A549 treated with dexamethasone at 1 μM for 4 hours (cell line): ENCODE results near the gene GABRB3. TPM values are rescaled to one million over a fixed set of nuclear protein-coding genes. Genes with fewer than 3 reads are reported as not detected.

ENCODE experiments used
- total RNA-seq: library from RNA; stranded (reverse); fragments of 200-300 nt; extraction: Qiagen RNA extraction; gene quantifications from 5 replicates; pipeline ENCODE4 v1.2.3, GENCODE V29; 2022

Gene GABRB3
- 61.6 to 98.3 TPM (median 85.1 TPM) in 5 replicates for total RNA-seq

DNA sequence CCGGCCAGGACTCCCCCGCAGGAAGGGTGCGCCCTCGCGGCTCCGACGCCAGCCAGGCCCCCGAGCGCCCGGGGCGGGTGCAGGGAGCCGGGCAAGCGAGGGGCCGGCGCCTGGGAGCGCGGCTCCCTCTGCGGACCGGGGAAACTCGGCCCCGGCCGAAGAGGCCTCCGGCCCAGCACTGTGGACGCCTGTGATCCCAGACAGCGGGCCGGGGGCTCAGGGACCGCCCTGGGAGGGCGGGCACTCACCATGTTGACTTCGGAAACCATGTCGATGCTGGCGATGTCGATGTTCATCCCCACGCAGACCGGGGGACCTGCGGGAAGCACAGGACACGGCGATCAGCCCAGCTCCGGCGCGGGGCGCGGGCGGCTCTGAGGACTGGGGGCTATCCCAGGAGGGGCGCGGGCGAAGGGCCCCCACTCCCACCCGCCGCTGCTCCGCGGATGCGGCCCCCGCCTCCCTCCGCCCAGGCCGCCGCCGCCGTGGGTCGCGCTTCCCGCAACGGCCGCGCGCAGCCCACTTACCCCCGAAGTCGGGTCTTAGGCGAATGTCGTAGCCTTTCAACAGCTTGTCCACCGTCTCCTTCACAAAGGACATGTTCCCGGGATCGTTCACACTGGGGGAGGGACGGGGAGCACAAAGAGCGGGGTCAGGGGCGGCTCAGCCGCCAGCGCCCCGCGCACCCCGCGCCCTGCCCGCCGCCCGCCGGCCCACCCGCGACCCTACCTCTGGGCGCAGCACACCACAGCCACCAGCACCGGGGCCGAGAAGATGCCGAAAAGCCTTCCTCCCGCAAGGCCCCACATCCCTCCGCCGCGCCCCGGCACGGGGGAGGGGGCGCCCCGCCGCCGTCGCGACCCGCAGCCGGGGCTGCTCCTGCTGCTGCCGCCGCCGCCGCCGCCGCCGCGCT lies at the start of gene GABRB3:
TSS of gene GABRB3 (minus strand) at position 913 of the 913 bp plus-strand sequence.

Other genes with a start within 250 kb of the GABRB3 start
- 86.0 to 118 TPM (median 107 TPM) in 5 replicates for gene GABRA5, start 94.0 kb upstream of the GABRB3 start, total RNA-seq
- gene GABRG3, start 198.1 kb upstream of the GABRB3 start, total RNA-seq = 0.24 to 0.49 TPM (median 0.38 TPM) in 5 replicates